HG03196 (cell line): ENCODE data around the gene EXOC6B.

ENCODE experiments used
- ATAC-seq: cut with Tn5 transposase; IDR thresholded peaks from one replicate; pipeline ENCODE4 v1.9.1; 2021; ENCODE audit not compliant: unreplicated experiment

EXOC6B gene

GRCh38 chr2:72139874-72140620 is 685.8 kb downstream of the EXOC6B start:
- no peak for ATAC-seq

DNA sequence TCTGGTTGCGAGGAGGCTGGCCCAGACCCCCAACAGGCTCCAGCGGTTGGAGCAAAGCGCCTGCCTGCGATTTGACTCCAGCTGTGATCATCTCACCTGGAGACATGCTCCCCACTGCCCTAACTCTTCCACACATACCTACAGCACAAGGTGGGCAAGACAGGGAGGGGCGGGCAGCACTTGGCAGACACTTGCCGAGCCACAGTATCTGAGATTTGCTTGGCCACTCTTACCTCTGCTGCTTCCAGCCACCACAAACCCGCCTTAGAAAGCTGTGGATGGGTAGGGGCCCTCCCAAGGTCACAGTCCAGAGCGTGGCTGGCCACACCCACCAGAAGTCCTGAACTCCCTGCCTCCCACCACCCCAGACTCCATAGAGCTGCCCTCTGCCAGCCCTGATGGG is 686.4 kb downstream of the EXOC6B start:
- no peak for ATAC-seq

DNA sequence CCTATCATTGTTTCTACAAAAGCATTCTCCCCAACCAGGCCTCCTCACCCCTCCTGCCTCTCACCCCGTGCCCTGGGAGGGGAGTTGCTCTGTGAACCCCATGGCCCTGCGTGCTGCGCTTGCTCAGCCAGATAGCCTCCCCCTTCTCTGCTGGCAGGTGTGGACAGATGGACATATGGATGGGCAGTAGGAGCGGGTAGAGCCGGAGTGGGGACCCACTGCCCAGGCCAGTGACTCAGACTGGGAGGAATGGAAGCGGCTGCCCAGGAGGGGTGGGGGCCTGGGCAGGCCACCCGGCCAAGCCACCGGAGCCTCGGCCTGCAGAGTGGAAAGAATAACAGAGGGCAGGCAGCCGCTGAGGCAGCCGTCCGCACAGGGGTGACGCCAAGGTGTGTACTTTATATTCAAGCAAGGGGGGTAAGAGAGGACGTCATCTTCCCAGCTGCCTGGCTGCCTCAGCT is 686.9 kb downstream of the EXOC6B start:
- no peak for ATAC-seq

- ATAC-seq = no peak
Observed at GRCh38 chr2:72138011-72138881, 687.6 kb downstream of the EXOC6B start.

- ATAC-seq = peak; percentile 76
Observed at GRCh38 chr2:72137498-72138010, 688.3 kb downstream of the EXOC6B start.

DNA sequence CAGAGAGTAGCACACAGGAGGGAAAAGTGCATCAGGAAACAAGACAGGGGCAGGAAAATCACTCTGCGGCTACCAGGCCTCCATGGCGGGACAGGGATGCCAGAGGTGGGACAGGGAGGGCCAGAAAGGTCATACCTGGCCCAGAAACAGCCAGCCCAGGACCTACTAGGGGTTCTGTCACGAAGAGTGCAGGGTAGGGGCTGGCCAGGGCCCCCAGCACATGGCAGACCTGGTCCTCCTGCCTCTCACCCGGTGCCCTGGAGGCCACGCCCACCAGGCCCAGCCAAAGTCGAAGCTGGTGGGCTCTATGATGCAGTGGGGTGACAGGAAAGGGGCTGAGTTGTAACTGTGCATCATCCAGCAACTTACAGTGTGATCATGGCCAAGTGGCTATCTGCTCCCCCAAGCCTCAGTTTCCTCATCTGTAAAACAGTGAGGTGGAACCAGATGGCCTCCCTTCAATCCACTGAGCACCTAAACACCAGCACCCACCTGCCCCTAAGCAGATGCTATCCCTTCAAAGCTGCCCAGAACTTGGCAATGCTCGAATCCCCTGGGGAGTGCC is 688.8 kb downstream of the EXOC6B start:
- ATAC-seq = no peak

GRCh38 chr2:72136331-72136730 is 689.5 kb downstream of the EXOC6B start:
- no peak for ATAC-seq

DNA sequence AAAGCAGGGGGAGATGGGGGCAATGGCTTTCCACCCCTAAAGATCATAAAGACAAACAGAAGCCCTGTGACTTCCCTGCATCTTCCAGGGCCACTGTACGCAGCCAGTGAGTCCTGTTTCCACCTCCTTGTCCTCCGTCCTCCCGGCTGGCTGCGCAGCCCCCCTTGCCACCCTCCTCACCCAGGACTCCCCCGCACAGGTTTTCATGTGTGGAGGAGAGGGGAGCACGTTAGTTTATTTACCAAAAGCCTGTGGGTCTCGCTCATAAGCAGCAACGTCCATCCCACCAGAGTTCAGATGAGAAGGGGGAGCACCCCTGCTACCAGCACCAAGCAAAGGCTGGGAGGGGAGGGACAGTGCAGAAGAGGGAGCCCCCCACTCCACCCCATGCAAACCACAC is 689.9 kb downstream of the EXOC6B start:
- ATAC-seq = no peak

DNA sequence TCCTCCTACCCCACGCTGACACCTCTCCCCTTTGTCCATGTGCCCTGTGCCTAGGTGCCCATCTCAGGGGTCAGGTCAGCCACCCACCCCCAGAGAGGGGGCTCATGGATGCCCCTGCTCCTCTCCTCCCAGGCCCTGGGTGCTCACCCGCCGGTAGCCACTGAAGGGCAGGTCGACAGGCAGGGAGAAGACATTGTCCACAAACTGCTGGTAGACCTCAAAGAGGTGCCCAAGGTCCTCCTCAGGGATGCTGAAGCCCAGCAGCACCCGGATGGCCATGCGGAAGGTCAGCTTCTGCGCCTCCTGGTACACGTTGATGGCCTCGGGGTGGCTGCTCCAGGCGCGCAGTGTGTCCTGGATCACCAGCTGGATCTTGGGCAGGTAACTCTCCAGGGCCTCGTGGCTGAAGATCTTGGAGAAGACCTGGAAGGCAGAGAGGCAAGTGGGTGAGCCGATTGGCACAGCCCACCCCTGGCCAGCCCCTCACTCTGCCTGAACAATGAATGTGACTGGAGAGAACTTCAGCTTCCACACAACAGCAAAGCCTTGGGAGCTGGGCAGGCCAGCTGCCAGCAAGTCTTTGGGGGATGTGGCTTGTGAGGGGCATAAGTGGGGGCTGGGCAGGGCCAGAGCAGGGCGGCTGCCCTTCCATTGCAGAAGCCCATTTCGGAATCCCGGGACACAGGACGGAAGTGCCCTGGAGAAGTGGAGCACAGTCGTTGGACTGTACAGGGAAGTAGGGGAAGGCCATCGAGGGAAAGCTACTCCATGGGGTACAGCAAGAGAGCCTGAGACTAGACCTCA is 690.6 kb downstream of the EXOC6B start:
- ATAC-seq = no peak

GRCh38 chr2:72134408-72134996 is 691.3 kb downstream of the EXOC6B start:
- ATAC-seq = no peak

GRCh38 chr2:72133721-72134407 is 692.0 kb downstream of the EXOC6B start:
- no peak for ATAC-seq

GRCh38 chr2:72132981-72133720 is 692.7 kb downstream of the EXOC6B start:
- no peak for ATAC-seq

DNA sequence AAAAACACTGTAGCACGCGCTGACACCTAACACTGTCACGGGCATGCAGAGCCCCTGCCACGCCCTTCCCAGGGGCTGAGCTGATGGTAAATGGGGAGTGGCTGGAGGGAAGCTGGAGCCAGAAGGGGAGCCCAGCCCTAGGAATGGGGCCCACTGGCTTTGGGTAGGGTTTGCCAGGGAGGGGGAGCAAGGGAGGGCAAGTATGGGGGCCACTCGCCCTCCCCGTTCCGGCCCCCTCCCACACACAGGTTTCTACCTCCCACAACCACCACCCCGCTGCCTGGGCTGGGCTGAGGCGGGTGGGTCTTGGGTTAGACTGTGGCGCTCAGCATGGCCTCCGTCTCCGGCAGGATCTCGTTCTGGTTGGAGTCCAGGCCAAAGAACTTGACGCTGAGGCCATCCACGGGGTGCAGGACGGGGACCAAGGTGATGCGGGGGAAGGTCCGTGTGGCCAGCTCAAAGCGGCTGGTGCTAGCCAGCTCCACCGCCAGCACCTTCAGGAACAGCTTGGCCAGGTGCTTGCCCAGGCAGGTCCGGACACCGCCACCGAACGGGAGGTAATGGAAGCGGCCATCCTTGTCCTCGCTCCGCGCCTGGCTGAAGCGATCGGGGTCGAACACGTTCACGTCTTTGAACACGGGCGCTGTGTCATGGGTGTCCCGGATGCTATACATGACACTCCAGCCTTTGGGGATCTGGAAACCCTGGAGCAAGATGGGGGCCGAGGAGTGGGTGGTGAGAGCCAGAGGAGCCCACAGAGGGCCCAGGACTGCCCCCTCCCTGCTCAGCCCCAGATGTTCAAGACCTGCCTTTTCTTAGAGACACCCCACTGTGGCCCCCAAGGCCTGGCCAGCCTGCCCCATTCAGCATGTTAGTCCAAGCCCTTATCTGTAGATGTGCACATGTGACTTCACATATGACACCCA is 693.7 kb downstream of the EXOC6B start:
- no peak for ATAC-seq

DNA sequence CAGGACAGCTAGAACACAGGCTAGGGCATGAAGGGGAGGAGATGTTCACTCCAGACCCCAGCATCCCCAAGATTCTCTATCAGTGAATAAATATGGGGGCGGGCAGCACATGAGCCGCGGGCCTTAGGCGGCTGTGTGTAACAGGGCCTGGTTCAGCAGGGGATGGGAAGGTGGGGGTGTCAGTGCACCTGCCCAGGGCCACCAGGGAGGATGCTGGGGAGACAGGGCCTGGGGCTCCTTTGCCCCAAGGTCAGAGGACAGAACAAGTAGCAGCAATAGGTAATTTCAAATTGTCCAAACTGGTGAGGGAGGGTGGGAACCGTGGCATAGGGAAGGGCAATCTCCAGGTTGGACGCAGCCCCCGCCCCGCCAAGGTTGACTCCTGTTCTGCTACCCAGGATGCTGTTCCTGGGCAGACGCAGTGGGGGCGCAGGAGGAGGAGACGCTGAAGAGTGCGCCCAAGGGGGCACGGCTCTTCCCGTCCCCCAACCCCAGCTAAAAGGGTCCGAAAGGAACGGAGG is 694.4 kb downstream of the EXOC6B start:
- no peak for ATAC-seq

DNA sequence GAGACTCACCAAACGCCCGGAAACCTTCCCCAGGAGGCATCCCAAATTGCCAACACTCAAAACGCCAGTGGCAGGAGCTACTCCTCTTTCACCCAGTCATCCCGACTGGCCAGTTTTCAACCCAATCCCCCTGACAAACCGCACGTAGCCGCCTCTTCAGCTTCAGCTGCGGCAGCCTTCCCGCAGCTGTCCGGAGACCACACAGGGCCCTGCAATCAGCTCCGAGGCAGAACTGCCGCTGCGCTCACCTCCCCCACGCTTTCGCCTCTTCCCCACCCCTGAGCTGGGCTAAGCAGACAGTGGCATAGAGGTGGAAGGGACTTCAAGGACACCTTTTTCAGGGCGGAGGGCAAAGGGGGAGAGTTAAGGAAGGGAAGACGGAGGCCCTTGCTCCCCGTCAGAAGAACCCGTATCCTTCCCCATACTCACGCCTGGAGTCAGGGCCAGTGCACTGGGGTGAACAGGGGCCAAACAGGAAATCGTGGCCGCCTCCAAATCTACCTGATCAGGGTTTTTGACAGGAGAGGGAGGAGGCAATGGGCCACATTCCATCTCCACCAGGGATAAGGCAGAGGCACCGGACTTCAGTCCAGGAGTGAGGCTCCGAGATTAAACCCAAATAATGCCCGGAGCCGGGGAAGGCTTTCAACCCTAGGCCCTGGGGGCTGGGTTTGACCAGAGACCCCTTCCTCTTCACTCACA is 695.0 kb downstream of the EXOC6B start:
- no peak for ATAC-seq

DNA sequence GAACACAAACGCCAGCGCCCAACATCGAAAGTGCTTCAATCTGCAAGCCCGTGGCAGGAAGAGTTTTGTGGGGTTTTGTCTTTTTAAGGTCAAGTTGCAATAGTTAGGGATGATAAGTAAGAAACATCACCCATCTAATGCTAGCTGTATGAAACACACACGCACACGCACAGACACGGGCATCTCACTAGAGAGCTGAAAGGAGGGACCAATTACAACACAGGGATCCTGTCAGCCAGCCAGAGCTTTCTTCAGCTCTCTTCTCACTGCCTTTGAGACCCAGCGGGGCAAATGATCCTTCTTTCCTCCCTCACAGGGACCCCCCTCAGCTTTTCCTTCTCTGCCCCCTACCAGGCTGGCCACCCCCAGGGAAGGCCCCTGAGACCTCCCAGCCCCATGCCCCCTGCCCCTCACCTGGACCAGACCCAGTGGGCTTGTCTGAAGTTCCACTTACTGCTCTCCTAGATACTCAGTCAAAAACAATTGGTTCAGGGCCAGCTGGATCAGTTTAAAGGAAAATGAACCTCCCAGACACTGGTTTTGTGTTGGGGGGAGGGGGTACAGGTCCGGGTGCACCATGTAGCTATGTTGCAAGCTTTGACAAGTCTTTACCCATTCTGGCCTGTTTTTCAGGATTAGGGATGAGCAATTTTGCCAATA is 696.0 kb downstream of the EXOC6B start:
- no peak for ATAC-seq

DNA sequence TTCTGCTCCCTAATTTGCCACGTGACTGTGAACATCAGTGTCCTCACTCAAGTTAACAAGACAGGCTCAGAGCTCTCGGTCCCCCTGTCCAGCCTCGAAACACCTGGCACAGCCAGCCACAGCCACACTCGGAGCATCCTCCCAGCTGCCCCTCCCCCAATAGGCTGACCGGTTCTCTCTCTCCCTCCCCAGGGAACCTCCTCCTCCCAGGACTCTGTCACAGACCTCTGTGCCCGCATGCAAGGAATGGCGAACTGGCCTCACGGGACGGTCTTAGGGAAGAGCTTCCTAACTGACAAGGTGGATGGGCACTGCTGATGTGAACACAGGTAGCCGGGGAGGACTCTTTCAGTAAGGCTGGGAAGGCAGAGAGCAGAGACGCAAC is 697.0 kb downstream of the EXOC6B start:
- no peak for ATAC-seq
